ENCODE data around the gene ZCCHC7.

The ZCCHC7 gene

DNA sequence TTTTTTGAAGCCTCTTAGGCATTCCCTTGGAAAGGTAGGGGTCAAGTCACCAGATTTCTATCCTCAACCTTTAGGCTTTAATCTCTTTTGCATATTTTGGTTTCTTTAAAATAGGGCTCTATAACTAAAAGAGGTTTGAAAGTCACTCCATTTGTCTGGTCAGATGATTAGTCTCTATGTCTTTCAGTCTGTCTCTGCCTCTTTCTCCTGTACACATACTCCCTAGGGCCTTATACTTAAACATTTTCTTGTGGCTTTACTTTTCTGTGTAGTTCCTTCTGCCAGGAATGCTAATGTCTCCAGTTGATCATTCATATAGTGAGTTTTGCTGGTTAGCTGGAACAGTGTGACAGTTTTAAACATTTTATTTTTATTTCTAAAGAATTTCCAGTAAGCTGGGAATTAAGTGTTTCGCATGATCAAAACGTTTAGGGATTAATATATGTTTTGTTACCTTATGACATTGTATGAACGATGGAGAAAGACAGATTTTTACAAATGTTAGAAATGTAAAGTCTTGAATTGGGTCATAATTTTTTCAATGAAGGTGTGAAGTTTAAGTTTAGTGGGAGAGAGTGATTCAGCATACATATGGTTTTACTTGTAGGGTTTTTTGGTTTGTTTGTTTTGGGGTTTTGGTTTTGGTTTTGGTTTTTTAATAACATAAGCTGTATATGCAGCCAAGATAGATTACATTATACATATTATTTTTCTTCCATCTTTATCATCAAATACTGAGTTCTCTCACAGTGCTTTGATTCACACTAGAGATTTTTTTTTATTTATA, 90.6 kb downstream of the ZCCHC7 start:
- no peak for DNase-seq

GRCh38 chr9:37212435-37212834, 92.1 kb downstream of the ZCCHC7 start:
- no peak for DNase-seq

DNA sequence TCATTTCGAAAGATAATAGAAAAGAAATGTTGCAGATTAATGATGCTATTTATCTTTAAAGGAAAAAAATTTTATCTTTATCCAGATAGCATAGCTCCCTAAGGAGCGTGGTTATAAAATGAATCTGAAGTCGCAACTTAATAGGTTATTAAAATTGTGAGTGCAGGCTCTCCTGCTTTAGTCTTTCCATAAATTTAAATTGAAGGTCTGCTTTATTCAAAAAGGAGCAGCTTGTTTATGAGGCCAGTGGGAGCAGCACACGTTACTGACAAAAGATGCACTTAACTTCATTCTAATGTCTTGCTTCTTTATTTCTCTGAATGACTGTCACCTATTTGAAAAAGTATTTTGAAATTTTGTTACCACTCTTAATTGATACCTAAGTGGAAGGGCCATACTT, 95.0 kb downstream of the ZCCHC7 start:
- no peak for DNase-seq

DNA sequence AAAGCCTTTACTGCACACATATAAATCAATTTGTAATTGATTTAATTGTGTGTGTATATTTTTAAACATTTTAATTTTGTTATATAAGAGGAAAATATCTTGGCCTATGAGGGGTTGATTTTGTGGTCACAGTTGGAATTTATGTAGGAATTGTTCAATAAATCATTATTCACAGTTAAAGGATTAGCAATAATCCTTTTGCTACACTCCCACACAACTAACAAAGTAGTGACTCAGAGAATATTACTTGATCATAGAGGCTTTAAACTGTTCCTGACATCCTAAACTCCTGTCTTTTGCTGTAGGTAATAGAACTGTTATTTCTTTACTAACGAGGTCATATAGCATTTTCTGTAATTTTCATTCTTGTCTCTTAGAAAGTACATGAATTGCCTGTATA, 95.5 kb downstream of the ZCCHC7 start:
- no peak for DNase-seq

DNA sequence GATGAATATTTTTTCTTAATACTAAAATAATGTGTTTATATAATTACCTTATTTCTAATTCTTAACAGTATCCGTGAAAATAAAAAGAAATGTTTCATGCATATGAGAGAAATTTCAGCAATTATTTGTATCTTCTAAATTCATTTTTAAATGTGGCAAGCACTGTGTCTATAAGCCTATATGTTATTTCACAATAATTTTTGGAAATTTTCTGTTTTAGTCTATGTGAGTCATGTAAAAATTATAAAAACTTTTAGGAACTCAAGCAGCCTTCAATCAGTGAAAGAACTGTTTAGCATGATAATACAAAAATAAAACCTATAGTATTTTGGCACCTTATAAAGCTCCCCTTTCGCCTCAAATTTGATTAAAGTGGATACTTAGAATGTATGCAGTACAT, 96.8 kb downstream of the ZCCHC7 start:
- no peak for DNase-seq

DNA sequence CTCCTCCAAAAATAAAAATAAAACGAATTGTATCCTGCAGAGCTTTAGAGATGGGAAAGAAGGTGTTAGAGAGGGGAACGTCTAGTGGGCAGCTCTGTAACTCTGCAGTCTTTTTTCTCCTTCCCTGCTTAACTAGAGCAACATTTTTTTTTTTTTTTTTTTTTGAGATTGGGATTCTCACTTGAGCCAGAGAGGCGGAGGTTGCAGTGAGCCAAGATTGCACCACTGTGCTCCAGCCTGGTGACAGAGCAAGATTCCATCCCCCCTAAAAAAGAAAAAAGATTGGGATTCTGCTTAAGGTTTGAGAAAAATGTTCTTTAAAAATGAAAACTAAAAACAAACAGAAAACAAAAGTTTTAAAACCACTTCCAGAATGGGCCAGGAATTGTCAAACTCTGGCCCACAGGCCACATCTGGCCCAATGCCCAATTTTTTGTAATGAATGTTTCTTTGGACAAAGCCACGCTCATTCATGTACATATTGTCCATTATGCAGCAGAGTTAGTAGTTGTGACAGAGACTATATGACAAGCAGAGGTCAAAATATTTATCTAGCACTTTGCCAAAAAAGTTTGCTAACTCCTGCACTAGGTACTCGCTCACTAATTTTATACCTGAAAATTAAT, 98.5 kb downstream of the ZCCHC7 start:
- no peak for DNase-seq

DNA sequence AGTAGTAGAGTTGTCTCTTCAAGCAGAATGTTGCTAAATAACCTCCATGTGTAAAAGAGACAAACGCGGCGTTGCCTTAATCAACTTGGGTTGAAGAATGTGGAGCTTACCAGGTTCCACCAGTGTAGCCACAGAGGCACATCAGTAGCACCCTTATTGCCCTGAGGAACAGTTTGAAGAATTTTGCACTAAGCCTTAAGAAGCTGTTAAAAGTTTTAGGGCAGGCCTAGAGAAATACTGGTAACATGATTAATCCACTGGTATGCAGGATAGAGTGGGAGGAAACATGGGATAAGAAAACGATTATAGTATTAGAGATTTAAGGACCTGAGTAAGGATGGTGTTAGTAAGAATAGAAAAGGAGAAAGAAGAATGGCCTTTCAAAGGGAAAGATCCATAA, 100.6 kb downstream of the ZCCHC7 start:
- no peak for DNase-seq

DNA sequence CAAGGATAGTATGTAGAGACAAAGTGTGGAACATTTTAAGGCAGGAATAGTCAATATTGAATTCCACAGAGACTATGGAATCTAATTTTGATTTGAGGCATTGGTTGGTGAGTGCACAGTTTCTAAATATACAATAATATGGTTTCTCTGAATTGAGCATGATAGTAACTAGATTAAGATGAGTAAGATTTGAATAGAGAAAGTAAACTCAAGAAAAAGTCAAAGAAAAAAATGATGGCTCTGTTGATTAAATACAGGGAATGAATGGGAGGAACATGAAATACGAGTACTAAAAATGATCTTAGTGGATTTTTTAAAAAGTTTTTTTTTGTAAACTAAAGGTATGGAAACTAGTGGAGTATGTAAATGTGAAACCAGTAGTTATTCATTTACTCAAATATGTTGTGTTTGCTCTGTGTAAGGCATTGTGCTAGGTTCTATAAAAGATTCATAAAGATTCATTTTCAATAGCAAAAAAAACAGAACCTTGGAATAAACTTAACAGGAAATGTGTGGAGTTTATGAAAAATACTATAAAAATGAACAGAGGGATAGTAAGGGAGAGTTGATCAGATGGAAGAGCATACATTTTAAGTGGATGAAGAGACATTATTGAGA, 101.2 kb downstream of the ZCCHC7 start:
- no peak for DNase-seq

- no peak for DNase-seq
Observed at GRCh38 chr9:37229455-37229854, 109.1 kb downstream of the ZCCHC7 start.

DNA sequence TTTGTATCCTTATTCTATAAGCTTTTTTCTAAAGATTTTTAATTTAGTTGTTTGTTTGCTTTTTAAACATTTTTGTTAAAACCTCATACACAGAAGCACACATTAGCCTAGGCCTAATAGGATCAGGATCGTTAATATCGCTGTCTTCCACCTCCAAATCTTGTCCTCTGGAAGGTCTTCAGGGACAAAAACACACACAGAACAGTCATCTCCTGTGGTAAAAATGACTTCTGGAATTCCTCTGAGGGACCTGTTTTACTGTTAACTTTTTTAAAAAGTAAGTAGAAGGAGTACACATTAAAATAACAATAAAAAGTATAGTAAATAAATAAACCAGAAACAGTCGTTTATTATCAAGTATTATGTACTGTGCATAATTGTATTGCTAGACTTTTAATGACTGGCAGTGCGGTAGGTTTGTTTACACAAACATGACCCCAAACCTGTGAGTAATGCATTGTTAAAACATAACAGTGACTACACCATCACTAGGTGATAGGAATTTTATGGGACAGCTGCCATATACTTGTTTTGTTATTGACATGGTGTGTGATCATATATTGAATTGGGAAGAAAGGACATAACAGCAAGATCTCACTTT, 109.6 kb downstream of the ZCCHC7 start:
- DNase-seq: no peak

DNA sequence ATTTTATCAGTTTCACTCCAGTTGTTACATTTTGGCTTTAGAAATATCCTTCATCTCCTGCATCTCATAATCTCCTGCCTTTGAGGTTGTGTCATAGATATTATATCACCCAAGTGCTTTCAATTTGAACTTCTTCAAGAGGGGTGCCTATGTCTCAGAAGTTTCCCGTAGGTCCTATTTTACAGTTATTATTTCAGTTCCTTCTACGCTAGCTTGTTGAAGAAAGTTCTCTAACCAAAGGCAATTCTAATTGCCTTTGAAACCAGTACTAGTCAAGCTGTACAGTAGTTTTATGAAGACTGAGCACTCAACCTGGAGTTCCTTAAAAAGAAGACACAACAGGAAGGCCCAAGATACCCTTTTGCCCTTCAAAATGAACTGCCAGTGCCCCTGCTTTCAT, 116.4 kb downstream of the ZCCHC7 start:
- no peak for DNase-seq

GRCh38 chr9:37238122-37238521, 117.7 kb downstream of the ZCCHC7 start:
- no peak for DNase-seq

DNA sequence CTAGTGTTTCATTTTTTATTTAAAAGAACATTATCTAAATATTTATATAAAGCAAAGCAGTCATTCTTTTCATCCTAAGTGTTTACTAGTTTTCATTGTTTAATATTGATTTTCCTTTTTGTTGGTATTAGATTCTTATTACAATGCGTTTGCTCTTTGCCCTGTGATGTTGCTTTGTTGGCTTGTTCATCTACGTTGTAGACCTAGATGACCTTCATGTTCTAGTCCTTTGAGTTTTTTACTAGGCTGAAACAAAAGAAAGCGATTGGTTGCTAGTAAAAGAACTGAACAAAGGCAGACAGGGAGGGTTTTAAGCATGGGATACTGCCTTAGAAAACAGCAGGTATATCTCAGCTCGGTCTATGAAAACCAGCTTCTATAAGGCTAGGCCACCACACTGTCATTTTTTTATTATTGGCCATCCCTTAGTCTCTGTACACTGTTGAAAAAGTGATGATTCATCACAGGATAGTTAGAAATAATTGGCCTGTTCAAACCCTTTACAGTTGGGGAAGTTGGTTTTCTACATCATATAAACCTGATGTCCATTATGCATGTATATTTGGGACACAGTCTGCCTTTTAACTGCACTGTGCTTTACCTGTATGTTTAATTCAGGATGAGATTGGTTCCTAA, 119.0 kb downstream of the ZCCHC7 start:
- no peak for DNase-seq

DNA sequence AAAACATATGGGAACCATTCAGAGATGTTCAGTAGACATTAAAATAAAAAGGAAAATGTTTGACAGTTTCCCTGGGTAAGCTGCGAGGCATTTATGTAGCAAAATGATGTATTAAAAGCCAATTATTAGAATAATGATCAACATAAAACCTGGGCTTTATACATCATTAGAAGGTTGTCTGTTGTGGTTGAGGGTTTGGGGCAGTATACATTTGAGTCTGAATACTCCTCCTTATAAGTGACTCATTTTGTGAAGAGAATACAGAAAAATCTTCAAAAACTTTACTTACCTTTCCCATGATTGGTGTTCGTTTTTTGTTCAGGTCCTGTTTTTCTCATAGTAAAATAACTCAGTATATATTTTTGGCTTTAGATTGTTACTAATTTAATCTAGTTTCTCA, 119.5 kb downstream of the ZCCHC7 start:
- no peak for DNase-seq

DNA sequence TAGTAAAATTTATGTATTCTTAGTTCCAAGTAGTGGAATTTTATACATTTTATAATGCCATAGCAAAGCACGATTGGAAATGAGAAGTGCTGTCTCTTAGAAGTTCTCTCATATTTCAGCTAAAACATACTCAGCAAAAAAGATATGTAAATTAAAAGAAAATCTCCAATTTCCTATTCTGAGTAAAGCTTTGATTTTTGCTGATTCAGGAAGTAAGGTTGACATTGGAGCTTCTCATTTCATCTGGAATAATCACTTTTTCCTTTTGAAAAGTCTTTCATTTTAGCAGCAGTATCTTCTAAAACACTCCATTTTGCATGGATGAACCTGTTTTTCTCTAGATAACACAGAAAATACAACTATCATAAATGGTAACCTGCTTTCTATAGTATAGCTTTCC, 121.0 kb downstream of the ZCCHC7 start:
- DNase-seq: no peak

DNA sequence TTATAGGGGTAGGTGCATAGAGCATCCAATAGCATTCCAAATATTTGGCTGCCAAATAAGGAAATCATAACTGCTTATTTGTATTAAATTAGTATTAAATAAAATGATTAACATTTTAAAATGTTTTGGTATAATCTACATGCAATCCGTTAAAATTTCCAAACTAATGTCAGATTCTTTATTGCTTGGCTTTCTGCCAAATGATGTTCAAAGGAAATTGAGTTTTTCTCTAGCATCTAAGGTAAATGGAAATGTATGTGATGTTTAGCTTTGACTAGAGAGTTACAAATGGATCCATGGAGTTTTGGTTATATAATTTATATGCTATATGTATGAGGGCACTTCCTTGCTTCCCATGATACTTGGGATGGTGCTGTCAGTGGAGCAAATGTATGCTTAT, 121.7 kb downstream of the ZCCHC7 start:
- DNase-seq: no peak

DNA sequence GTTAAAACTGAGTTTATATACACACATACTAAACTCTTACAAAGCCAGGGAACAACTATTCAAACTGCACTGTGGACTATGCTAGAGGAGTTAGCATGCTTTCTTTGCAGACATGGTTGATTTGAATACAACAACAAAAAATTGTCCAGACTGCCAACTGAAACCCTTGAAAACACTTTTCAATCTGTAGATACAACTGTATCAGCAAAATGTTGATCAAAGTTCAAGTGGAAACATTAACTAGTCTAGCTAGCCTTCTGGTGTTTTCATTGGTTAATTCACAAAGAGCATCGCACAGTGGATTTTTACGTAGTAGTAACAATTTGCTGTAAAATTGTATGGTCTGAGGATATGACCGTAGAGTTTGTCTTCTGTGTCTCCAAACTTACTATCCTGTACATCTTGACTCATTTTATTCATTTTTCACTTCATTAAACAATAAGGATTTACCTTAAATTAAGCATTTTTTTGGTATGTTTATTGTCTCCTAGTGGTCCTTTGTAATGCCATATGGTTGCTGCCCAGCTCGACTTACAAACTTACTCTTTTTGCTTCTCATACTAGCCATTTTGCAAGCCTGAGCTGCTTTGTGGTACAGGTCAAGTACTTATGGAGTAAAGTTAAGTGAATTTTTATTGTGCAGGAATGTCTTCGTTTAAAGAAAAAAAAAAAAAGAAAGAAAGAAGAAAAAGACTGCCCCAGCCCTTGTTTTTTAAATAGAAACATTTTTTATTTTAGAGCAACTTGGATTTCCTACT, 123.4 kb downstream of the ZCCHC7 start:
- DNase-seq: no peak

DNA sequence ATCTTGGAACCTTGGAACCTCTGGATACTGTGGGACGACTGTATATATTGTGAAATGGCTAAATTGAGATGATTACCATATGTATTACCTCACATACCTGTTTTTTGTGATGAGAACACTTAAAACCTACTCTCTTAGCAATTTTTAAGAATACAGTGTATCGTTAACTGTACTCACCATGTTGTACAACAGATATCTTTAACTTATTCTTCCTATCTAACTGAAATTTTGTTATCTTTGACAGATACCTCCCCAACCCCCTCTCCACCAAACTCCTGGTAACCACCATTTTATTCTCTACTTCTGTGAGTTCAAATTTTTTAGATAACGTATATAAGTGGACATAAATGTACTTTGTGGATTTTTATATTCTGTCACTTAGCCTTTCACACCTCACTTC, 126.5 kb downstream of the ZCCHC7 start:
- DNase-seq: no peak

GRCh38 chr9:37248651-37249163, 128.3 kb downstream of the ZCCHC7 start:
- no peak for DNase-seq

DNA sequence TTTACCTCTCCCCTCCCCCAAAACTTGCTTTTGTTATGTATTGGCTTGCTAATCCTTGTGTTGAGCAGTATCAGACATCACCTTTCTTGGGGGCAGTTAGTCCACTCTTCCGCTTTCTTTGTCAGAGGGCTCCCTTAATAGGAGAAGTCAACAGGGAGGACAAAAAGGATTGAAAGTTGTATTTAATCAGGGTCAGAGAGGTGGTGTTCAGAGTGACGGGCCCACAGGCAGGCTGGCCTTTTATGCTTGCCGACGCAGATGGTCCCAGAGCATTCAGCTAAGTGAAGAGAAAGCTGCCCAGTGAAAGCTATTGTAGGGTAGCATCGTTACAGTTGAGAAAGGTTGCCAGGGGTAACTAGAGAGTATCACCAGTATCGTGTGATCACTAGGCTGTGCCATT, 131.1 kb downstream of the ZCCHC7 start:
- no peak for DNase-seq

GRCh38 chr9:37253377-37253937, 133.1 kb downstream of the ZCCHC7 start:
- no peak for DNase-seq

GRCh38 chr9:37255187-37255586, 134.8 kb downstream of the ZCCHC7 start:
- no peak for DNase-seq

Data from C1 segment of cervical spinal cord (tissue), 14 donors.